ENCODE measurements around the gene ARL6IP4. TPM values are rescaled to one million over a fixed set of nuclear protein-coding genes. Genes with fewer than 3 reads are reported as not detected.

The ARL6IP4 gene
- total RNA-seq, 1 experiment from 2014 or later = 162 TPM

DNA sequence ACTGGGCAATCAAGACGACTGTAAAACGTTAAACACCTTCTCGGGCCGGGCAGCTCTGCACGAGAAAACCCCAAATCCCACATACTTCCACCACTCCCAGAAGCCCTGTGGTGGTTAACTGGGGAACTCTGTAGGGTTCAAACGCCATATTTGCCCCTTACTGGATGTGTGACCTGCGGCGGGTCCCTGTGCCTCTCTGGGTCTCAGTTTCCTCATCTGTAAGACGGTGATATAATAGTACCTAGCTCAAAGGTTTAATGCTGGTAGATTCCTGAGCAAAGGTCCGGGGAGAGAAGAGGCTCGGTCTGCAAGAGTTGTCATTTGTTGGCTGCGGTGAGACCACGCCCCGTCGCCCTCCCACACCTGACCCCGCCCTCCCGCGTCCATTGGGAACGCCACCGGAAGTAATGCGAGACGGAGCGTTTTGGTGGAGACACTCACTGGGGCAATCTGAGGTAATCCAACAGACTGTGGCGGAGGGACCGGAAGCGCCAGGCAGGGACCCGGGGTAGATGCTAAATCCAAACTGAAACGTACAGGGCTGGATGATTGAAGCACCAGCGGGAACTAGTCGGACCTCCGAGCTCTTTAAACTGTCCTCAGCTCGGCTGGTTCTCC is 6.1 kb upstream of the ARL6IP4 start:
- CTCF ChIA-PET = interaction anchor here (0.6 to 1.0 kb wide), 3 partner anchors 199 to 878 kb away, joined by 4 to 5 read pairs (median 4); no protein-coding TSS in a partner anchor
- Histone ChIP-seq H3K4me1 (replicated peaks; ENCODE audit: insufficient read depth) (peaks cover 9% of the 10 kb centered on the region; the same call in 1 of the 2 replicates), H3K27me3 (ENCODE audit: insufficient read depth, low read depth) (no peaks in the 10 kb centered on the region), H2AFZ (peak overlapping the region; percentile 100), H3K79me2 (ENCODE audit: low read depth) (peaks cover 16% of the 10 kb centered on the region), H3K36me3 (ENCODE audit: low read depth) (no peaks in the 10 kb centered on the region), H4K20me1 (ENCODE audit: insufficient read depth) (no peaks in the 10 kb centered on the region), H3K4me3 (peak overlapping the region; percentile 94), H3K9me3 (ENCODE audit: insufficient read depth, low read depth) (no peaks in the 10 kb centered on the region), H3F3A (ENCODE audit: insufficient read depth, low read depth) (peaks cover 7% of the 10 kb centered on the region; the same call in 1 of the 2 replicates), H3K9me2 (ENCODE audit: insufficient read depth) (no peaks in the 10 kb centered on the region), H3K27ac (peak overlapping the region; percentile 77), H3K4me2 (peak overlapping the region; percentile 100)
- intact Hi-C loops (cut with micrococcal nuclease; ENCODE audit: unreplicated experiment) = loop anchor here (2.0 to 10.0 kb wide), 2 partner anchors 258 to 630 kb away; partner anchors contain the start of genes DDX55, MPHOSPH9 and MTRFR
- TF ChIP-seq EZH2 (IDR thresholded peaks at IDR 0.05; ENCODE audit: low read depth) = no peak
- TF ChIP-seq, protein P1, sequence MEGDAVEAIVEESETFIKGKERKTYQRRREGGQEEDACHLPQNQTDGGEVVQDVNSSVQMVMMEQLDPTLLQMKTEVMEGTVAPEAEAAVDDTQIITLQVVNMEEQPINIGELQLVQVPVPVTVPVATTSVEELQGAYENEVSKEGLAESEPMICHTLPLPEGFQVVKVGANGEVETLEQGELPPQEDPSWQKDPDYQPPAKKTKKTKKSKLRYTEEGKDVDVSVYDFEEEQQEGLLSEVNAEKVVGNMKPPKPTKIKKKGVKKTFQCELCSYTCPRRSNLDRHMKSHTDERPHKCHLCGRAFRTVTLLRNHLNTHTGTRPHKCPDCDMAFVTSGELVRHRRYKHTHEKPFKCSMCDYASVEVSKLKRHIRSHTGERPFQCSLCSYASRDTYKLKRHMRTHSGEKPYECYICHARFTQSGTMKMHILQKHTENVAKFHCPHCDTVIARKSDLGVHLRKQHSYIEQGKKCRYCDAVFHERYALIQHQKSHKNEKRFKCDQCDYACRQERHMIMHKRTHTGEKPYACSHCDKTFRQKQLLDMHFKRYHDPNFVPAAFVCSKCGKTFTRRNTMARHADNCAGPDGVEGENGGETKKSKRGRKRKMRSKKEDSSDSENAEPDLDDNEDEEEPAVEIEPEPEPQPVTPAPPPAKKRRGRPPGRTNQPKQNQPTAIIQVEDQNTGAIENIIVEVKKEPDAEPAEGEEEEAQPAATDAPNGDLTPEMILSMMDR (conservative IDR thresholded peaks at IDR 0.05) = no peak
- POLR2A ChIA-PET (ENCODE audit: unreplicated experiment) = interaction anchor here (0.6 to 1.0 kb wide), 6 partner anchors 63 to 276 kb away, joined by 3 to 10 read pairs (median 6); partner anchors contain the start of genes MPHOSPH9 and MTRFR
- BruUV-seq (replicated peaks) = TSS peak; percentile 76
- DNase-seq = peak; percentile 90 to 98

DNA sequence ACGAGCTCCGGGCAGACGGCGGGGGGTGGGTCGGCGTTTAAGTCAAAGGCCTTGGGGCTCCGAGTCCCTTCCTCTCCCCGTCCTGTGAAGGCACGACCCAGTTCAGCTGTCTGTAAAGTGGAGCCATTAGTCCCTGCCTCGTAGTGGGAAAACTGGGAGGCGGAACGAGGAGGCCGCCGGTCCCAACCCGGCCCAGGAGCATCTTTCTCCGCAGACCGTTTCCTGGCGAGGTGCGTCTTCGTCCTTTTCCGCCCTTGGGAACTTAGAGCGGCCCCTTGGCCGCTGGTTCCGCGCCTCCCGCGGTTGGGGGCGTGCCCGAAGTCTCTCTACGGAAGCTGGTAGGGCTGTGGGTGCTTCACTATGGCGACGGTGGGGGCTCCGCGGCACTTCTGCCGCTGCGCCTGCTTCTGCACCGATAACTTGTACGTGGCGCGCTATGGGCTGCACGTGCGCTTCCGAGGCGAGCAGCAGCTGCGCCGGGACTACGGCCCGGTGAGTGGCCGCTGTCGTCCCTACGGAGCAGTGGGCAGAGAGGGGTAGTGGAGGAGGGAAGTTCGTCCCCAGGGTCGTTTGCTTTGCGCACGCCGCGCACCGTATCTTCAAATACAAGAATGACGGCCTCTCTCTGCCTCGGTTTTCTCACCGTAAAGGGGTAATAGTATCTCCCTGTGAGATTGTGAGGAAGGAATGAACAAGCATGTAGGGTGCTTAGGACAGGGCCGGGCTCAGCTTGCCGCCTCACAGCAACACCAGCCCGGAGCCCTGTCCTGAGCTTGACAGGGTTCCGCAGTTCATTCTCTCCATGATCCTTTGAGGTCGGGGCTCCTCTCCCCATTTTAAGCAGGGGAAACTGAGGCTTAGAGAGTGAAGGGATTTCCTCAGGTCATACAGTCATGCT is 5.3 kb upstream of the ARL6IP4 start, which contains the start of gene OGFOD2:
TSS of gene OGFOD2 (plus strand) at position 353 of the 898 bp plus-strand sequence. CDS start at position 361, 8 bp downstream.
- H3K27me3 ChIP-seq (ENCODE audit: insufficient read depth, low read depth) = no peaks in the 10 kb centered on the region
- BruUV-seq (replicated peaks) = TSS peak; percentile 53
- CTCF ChIA-PET = interaction anchor here (0.6 to 1.1 kb wide), 5 partner anchors 28 to 877 kb away, joined by 3 to 5 read pairs (median 4); no protein-coding TSS in a partner anchor
- peak within 1 kb of the TSS; percentile 100 for H3K4me2 ChIP-seq
- H3K27ac ChIP-seq = peak within 1 kb of the TSS; percentile 77
- intact Hi-C loops (cut with micrococcal nuclease; ENCODE audit: unreplicated experiment) = loop anchor here (2.0 to 10.0 kb wide), 2 partner anchors 258 to 630 kb away; partner anchors contain the start of genes DDX55, MPHOSPH9 and MTRFR
- no peaks in the 10 kb centered on the region for H3K9me3 ChIP-seq (ENCODE audit: insufficient read depth, low read depth)
- no peaks in the 10 kb centered on the region for H3K36me3 ChIP-seq (ENCODE audit: low read depth)
- peak; percentile 83 to 87 for DNase-seq
- H3K4me1 ChIP-seq (replicated peaks; ENCODE audit: insufficient read depth) = peaks cover 9% of the 10 kb centered on the region; the same call in 1 of the 2 replicates
- peak within 1 kb of the TSS; percentile 100 for H2AFZ ChIP-seq
- POLR2A ChIA-PET (ENCODE audit: unreplicated experiment) = interaction anchor here (0.7 kb wide), 2 partner anchors 133 to 258 kb away, joined by 4 to 6 read pairs; partner anchors contain the start of genes MPHOSPH9 and MTRFR
- no peaks in the 10 kb centered on the region for H4K20me1 ChIP-seq (ENCODE audit: insufficient read depth)
- TF ChIP-seq, protein P1 (conservative IDR thresholded peaks at IDR 0.05) = no peak
- TF ChIP-seq EZH2 (IDR thresholded peaks at IDR 0.05; ENCODE audit: low read depth) = no peak
- peak within 1 kb of the TSS; percentile 94 for H3K4me3 ChIP-seq
- H3K79me2 ChIP-seq (ENCODE audit: low read depth) = peaks cover 16% of the 10 kb centered on the region
- no peaks in the 10 kb centered on the region for H3K9me2 ChIP-seq (ENCODE audit: insufficient read depth)
- peaks cover 7% of the 10 kb centered on the region; the same call in 1 of the 2 replicates for H3F3A ChIP-seq (ENCODE audit: insufficient read depth, low read depth)
